Breast epithelium (tissue), 4 donors: ENCODE data around the gene NBR1. TPM values are rescaled to one million over a fixed set of nuclear protein-coding genes. Genes with fewer than 3 reads are reported as not detected.

Source experiments
- DNase-seq, 2 donors: peaks; one replicate each; pipeline ENCODE4 v3.0.0-alpha.2; 2019; ENCODE audit warnings: low spot score in 2 of 2
- H3K27ac ChIP-seq, 2 donors: fragments of 200-600 bp; sonication (generic) in 1 of 2; one replicate each; pipeline ENCODE4 v1.5.1; 2016 to 2019; ENCODE audit warnings: mild to moderate bottlenecking in 1 of 2
- H3K27me3 ChIP-seq, 2 donors: fragments of 200-600 bp; sonication (generic) in 1 of 2; one replicate each; pipeline versions ENCODE4 v1.5.1 to v1.6.0; 2017 to 2019; ENCODE audit warnings: control low read depth in 1 of 2, mild to moderate bottlenecking in 1 of 2
- H3K36me3 ChIP-seq: fragments of 200-600 bp; one replicate; pipeline ENCODE4 v1.5.1; 2019
- H3K4me1 ChIP-seq, 2 donors: fragments of 200-600 bp; sonication (generic); one replicate each; pipeline ENCODE4 v1.5.1; 2016 to 2019; ENCODE audit warnings: control low read depth in 1 of 2
- H3K4me3 ChIP-seq, 3 donors: fragments of 200-600 bp; sonication (generic); 1 replicate in 2 of 3; 2 replicates in 1 of 3; pipeline ENCODE4 v1.5.1; 2016 to 2019; ENCODE audit warnings: mild to moderate bottlenecking in 3 of 3, moderate library complexity in 2 of 3
- H3K9me3 ChIP-seq, 2 donors: fragments of 200-600 bp; sonication (generic) in 1 of 2; one replicate each; pipeline ENCODE4 v1.5.1; 2016 to 2019; ENCODE audit warnings: control low read depth in 1 of 2
- POLR2A ChIP-seq: fragments of 450-650 bp; IDR thresholded peaks from one replicate; pipeline ENCODE4 v1.6.1; 2016; ENCODE audit warnings: antibody characterized with exemption, mild to moderate bottlenecking, moderate library complexity
- POLR2AphosphoS5 ChIP-seq, 3 donors: sonication (generic); formaldehyde crosslinking; IDR thresholded peaks; one replicate each; pipeline ENCODE4 v1.6.1; 2017; ENCODE audit warnings: antibody characterized with exemption in 3 of 3
- intact Hi-C: fragments of 100-400 bp; cut with DNase I; formaldehyde crosslinking; loops from one replicate; pipeline ENCODE4 v1.15.1; 2023; ENCODE audit warnings: low total_unique reads
- total RNA-seq, 3 donors: library from RNA; depleted of rRNA; stranded (reverse); fragments of >200 nt; gene quantifications; one replicate each; pipeline ENCODE4 v1.1.0, GENCODE V29; 2016
- TF ChIP-seq, protein P1 (sequence below), 3 donors: fragments of 450-650 bp; IDR thresholded peaks; one replicate each; pipeline ENCODE4 v1.5.1; 2016 to 2017; ENCODE audit warnings: antibody characterized with exemption in 3 of 3, mild to moderate bottlenecking in 3 of 3, moderate library complexity in 3 of 3

NBR1 gene
- total RNA-seq, 3 donors from 2014 or later, result 90.1 to 131 (median 92.1) TPM

DNA sequence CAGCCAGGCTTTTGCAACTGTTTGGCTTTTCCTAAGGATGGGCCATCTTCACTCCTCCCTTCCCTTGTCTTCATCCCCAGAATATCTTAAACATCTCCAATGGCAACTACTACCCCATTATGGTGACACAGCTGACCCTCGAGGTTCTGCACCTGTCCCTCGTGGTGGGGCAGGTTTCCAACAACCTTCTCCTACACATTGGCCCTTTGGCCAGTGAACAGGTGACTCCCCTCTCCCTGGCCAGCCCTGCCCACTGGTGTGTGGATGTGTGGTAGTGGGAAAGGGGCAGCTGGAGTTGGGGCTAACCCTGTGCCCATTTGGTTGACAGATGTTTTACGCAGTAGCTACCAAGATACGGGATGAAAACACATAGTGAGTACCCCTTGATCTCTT is 45.4 kb downstream of the NBR1 start:
- TF ChIP-seq, protein P1, sequence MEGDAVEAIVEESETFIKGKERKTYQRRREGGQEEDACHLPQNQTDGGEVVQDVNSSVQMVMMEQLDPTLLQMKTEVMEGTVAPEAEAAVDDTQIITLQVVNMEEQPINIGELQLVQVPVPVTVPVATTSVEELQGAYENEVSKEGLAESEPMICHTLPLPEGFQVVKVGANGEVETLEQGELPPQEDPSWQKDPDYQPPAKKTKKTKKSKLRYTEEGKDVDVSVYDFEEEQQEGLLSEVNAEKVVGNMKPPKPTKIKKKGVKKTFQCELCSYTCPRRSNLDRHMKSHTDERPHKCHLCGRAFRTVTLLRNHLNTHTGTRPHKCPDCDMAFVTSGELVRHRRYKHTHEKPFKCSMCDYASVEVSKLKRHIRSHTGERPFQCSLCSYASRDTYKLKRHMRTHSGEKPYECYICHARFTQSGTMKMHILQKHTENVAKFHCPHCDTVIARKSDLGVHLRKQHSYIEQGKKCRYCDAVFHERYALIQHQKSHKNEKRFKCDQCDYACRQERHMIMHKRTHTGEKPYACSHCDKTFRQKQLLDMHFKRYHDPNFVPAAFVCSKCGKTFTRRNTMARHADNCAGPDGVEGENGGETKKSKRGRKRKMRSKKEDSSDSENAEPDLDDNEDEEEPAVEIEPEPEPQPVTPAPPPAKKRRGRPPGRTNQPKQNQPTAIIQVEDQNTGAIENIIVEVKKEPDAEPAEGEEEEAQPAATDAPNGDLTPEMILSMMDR (IDR thresholded peaks at IDR 0.05), result no peak
- no peak for TF ChIP-seq POLR2A
- peak in 1 of 2 donors; percentile 12 for DNase-seq
- intact Hi-C loops, result no loop called here
- Histone ChIP-seq H3K4me1 (peaks cover 0 to under 1% of the 10 kb centered on the region in 2 donors), H3K27ac (no peak overlapping the region), H3K9me3 (no peaks in the 10 kb centered on the region), H3K27me3 (no peaks in the 10 kb centered on the region), H3K4me3 (no peak overlapping the region), H3K36me3 (no peaks in the 10 kb centered on the region)

DNA sequence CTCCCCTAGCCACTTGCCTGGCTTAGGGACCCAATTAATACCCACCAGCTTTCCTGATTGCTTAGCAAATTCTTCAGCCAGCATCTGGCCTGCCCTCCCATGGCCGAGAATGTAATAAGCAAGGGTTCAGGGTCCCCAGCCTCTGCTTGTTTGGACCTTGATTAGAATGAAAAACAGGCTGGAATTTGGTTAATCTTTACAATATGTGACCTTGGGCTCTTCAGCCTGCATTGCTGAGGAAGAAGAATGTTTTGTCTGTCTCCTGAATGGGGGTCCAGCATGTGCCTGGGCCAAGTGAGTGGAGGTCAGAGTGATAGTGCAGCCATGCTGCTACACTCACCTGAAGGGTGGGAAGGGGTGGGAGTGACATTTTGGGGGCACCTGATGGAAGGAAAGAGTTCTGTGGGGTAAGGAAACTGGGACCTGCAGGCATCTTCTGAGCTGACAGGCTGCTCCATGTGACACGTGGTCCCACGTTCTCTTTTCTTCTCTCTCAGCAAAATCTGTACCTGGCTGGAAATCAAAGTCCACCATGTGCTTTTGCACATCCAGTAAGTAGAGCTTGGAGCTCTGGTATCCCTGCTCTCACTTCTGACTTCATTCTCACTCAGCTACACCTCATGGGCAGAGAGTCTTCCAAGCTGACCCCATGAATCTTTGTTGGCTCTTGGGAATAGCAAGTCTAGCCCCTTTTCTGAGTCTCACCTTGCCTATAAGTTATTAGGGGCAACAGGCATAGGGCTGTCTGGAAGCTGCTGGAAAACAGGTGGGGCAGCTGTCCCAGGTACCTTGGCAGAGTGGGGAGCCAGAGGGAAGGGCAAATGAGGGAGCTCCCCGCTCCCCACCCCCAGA is 46.0 kb downstream of the NBR1 start:
- TF ChIP-seq POLR2A (no peak), POLR2AphosphoS5 (IDR thresholded peaks at IDR 0.05) (no peak)
- TF ChIP-seq, protein P1 (IDR thresholded peaks at IDR 0.05), result no peak
- Histone ChIP-seq H3K36me3 (no peaks in the 10 kb centered on the region), H3K27ac (no peak overlapping the region), H3K27me3 (no peaks in the 10 kb centered on the region), H3K4me3 (no peak overlapping the region), H3K9me3 (no peaks in the 10 kb centered on the region), H3K4me1 (no peaks in the 10 kb centered on the region)
- intact Hi-C loops, result no loop called here
- DNase-seq, result peak in 1 of 2 donors; percentile 13

DNA sequence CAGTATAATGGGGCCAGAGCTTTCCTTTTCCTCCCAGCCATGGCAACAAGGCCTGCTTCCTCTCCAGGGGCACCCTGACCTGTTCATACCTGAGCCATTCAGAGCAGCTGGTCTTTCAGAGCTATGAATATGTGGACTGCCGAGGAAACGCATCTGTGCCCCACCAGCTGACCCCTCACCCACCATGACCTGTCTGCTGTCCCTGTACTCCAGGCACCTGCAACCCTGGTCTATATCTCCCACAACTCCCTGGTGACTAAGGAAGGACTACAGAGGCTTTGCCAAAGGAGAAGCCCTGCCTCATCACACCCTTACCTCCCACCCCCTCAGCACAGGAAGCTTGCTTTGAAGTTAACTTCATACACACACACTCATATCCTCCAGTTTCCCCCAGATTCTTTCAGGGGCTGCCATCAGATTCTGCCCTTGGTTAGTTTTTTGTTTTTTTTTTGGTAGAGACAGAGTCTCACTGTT is 46.6 kb downstream of the NBR1 start:
- Histone ChIP-seq H3K4me1 (no peaks in the 10 kb centered on the region), H3K27ac (no peak overlapping the region), H3K9me3 (no peaks in the 10 kb centered on the region), H3K4me3 (no peak overlapping the region), H3K27me3 (no peaks in the 10 kb centered on the region), H3K36me3 (no peaks in the 10 kb centered on the region)
- intact Hi-C loops, result no loop called here
- peak in 1 of 2 donors; percentile 11 for DNase-seq
- TF ChIP-seq POLR2A, result no peak
- no peak for TF ChIP-seq POLR2AphosphoS5 (IDR thresholded peaks at IDR 0.05)
- TF ChIP-seq, protein P1 (IDR thresholded peaks at IDR 0.05), result no peak

DNA sequence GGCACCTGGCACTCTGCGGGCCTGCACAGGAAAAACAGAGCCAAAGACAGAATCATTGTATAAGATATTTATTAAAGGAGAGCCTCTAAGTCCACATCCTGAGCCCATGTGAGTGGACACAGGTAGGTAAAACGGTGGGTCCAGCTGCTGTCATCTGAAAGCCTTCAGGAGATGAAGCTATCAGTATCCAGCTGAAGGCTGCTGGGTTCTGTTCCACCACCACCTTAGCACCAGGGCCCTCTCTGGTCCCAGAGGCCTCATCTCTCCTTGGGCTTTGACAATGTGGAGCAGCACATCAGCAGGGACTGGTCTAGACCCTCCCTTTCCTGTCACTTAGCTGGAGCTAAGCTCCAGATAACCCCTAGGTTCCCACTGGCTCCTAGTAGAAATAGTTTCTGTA is 48.0 kb downstream of the NBR1 start:
- H3K27me3 ChIP-seq, result no peaks in the 10 kb centered on the region
- no peaks in the 10 kb centered on the region for H3K36me3 ChIP-seq
- H3K4me1 ChIP-seq, result no peaks in the 10 kb centered on the region
- TF ChIP-seq POLR2AphosphoS5 (IDR thresholded peaks at IDR 0.05) (no peak), POLR2A (no peak)
- TF ChIP-seq, protein P1 (IDR thresholded peaks at IDR 0.05), result no peak
- no peak overlapping the region for H3K27ac ChIP-seq
- DNase-seq, result no peak
- no peak overlapping the region for H3K4me3 ChIP-seq
- intact Hi-C loops, result no loop called here
- no peaks in the 10 kb centered on the region for H3K9me3 ChIP-seq

DNA sequence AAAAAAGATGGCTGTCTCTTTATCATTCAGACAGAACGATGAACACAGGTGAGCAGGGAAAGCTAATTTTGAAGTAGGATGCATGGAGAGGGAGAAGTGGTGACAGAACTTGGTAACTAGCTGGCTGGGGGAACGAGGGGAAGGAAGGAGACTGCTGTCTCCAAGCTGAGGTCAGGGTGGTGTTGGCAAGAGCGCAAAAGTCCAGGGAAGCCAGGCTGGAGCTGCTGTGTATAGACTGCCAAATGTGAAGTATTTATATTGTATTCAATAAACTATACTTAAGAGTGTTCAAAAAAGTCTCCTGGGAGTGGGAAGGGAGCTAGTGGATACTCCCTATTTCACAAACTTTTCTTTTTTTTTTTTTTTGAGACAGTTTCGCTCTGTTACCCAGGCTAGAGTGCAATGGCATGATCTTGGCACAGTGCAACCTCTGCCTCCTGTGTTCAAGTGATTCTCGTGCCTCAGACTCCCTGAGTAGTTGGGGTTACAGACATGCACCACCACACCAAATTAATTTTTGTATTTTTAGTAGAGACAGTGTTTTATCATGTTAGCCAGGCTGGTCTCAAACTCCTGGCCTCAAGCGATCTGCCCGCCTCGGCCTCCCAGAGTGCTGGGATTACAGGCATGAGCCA is 48.8 kb downstream of the NBR1 start:
- H3K4me3 ChIP-seq, result no peak overlapping the region
- intact Hi-C loops, result no loop called here
- no peak for TF ChIP-seq POLR2AphosphoS5 (IDR thresholded peaks at IDR 0.05)
- TF ChIP-seq POLR2A, result no peak
- TF ChIP-seq, protein P1 (IDR thresholded peaks at IDR 0.05), result no peak
- no peaks in the 10 kb centered on the region for H3K27me3 ChIP-seq
- H3K36me3 ChIP-seq, result no peaks in the 10 kb centered on the region
- no peaks in the 10 kb centered on the region for H3K4me1 ChIP-seq
- peak in 1 of 2 donors; percentile 12 for DNase-seq
- H3K9me3 ChIP-seq, result no peaks in the 10 kb centered on the region
- H3K27ac ChIP-seq, result no peak overlapping the region
